Tibial nerve (tissue), 4 donors: ENCODE measurements around the gene INPP5A. TPM values are rescaled to one million over a fixed set of nuclear protein-coding genes. Genes with fewer than 3 reads are reported as not detected.

Experiments
- DNase-seq, 2 donors: peaks; one replicate each; pipeline ENCODE4 v3.0.0-alpha.2; 2019; ENCODE audit warnings: low spot score in 2 of 2
- H3K27ac ChIP-seq, 4 donors: fragments of 200-600 bp; sonication (generic) in 3 of 4; one replicate each; pipeline ENCODE4 v1.5.1; 2017 to 2019; ENCODE audit warnings: mild to moderate bottlenecking in 1 of 4
- H3K27me3 ChIP-seq, 2 donors: fragments of 200-600 bp; sonication (generic) in 1 of 2; one replicate each; pipeline versions ENCODE4 v1.5.1 to v1.6.0; 2017 to 2019
- H3K36me3 ChIP-seq, 3 donors: fragments of 200-600 bp; sonication (generic); one replicate each; pipeline ENCODE4 v1.5.1; 2018 to 2019
- H3K4me1 ChIP-seq, 4 donors: fragments of 200-600 bp; sonication (generic) in 3 of 4; one replicate each; pipeline ENCODE4 v1.5.1; 2017 to 2019
- H3K4me3 ChIP-seq, 4 donors: fragments of 200-600 bp; sonication (generic) in 3 of 4; one replicate each; pipeline ENCODE4 v1.5.1; 2017 to 2019; ENCODE audit warnings: mild to moderate bottlenecking in 1 of 4, moderate library complexity in 1 of 4
- H3K9me3 ChIP-seq, 4 donors: fragments of 200-600 bp; sonication (generic) in 3 of 4; one replicate each; pipeline ENCODE4 v1.5.1; 2017 to 2019
- EP300 ChIP-seq, 2 donors: sonication (generic); formaldehyde crosslinking; IDR thresholded peaks; one replicate each; pipeline ENCODE4 v1.6.1; 2017; ENCODE audit warnings: antibody characterized with exemption in 2 of 2, mild to moderate bottlenecking in 1 of 2
- POLR2A ChIP-seq, 2 donors: fragments of 450-650 bp; IDR thresholded peaks; one replicate each; pipeline ENCODE4 v1.6.1; 2017; ENCODE audit warnings: antibody characterized with exemption in 2 of 2, mild to moderate bottlenecking in 2 of 2, moderate library complexity in 2 of 2
- WGBS, 2 donors: methylation state at CpG; one replicate each; pipeline ENCODE4 v1.1.5; 2018; 5-methylcytosine and 5-hydroxymethylcytosine counted together
- total RNA-seq, 4 donors: library from RNA; depleted of rRNA; stranded (reverse); fragments of >200 nt; gene quantifications; one replicate each; pipeline ENCODE4 v1.1.0, GENCODE V29; 2016
- TF ChIP-seq, protein P1 (sequence below), 5 experiments: fragments of 200-600 bp in 3 of 5; fragments of 450-650 bp in 2 of 5; sonication (generic) in 3 of 5; IDR thresholded peaks; one replicate each; pipeline ENCODE4 v1.5.1; 2016 to 2019; ENCODE audit warnings: antibody characterized with exemption in 5 of 5, mild to moderate bottlenecking in 3 of 5, moderate library complexity in 2 of 5

INPP5A gene
- total RNA-seq, 4 donors from 2014 or later, result 73.8 to 101 (median 86.2) TPM

DNA sequence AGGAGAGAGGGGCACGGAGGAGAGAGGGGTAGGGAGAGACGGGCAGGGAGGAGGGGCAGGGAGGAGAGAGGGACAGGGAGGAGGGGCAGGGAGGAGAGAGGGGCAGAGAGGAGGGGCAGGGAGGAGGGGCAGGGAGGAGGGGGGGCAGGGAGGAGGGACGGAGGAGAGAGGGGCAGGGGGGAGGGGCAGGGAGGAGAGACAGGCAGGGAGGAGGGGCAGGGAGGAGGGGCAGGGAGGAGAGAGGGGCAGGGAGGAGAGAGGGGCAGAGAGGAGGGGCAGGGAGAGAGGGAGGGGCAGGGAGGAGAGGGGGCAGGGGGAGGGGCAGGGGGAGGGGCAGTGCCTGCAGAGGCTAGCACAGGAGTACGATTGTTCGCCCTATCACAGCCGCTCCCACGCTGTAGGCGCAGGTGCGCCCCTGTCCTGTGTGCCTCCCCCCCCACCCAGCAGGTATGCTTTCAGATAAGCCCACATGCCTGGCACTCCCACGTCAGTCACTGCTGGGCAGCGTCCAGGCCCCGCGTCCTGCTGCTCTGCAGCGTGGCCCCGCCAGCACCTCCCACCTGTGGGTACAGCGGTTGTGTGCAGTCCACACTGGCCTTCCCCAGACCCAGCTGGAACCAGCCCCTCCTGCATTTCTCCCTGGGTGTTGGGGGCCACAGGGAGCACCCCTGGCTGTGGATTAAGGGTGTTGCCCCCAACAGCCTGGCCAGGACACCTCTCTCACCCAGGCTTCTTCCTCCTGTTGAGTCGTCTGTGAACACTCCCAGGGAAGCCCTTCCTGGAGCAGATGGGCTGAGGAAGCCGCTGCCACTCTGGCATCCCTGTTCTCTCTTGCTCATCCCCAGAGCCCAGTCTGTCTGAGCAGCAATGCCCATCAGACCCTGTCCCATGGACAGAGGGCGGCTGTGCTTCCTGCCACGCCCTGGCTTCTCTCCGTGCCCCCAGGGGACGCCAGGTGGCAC, 237.6 kb downstream of the INPP5A start:
- peaks cover 0 to 73% (median 0%) of the 10 kb centered on the region in 3 donors for H3K36me3 ChIP-seq
- no peak for DNase-seq
- TF ChIP-seq POLR2A (IDR thresholded peaks at IDR 0.05) (no peak), EP300 (IDR thresholded peaks at IDR 0.05) (no peak)
- TF ChIP-seq, protein P1, sequence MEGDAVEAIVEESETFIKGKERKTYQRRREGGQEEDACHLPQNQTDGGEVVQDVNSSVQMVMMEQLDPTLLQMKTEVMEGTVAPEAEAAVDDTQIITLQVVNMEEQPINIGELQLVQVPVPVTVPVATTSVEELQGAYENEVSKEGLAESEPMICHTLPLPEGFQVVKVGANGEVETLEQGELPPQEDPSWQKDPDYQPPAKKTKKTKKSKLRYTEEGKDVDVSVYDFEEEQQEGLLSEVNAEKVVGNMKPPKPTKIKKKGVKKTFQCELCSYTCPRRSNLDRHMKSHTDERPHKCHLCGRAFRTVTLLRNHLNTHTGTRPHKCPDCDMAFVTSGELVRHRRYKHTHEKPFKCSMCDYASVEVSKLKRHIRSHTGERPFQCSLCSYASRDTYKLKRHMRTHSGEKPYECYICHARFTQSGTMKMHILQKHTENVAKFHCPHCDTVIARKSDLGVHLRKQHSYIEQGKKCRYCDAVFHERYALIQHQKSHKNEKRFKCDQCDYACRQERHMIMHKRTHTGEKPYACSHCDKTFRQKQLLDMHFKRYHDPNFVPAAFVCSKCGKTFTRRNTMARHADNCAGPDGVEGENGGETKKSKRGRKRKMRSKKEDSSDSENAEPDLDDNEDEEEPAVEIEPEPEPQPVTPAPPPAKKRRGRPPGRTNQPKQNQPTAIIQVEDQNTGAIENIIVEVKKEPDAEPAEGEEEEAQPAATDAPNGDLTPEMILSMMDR (IDR thresholded peaks at IDR 0.05), result no peak
- H3K4me1 ChIP-seq, result no peaks in the 10 kb centered on the region
- H3K27me3 ChIP-seq, result no peaks in the 10 kb centered on the region
- 82 to 83% methylated on average over 18 to 19 of the region's 22 CpGs for WGBS, 2 donors
- no peak overlapping the region for H3K27ac ChIP-seq
- H3K4me3 ChIP-seq, result no peak overlapping the region
- H3K9me3 ChIP-seq, result no peaks in the 10 kb centered on the region

DNA sequence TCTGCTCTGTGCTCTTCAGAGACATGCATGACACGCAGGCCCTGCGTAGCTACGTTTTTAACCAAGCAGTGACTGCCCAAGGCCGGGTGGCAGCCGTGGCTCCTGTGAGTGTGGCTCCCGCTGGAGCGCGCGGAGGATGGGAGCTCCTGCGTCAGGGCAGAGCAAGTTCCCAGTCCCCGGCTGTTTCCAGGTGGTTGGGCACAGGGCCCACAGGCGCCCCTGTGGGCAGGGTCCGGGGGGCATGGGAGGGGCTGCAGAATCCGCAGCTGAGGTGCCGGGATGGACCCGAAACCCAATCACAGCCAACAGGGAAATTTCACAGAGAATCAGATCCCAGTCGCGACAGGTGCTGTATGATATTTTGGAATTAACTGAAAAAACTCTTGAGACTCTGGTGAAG, 238.6 kb downstream of the INPP5A start:
- no peak for TF ChIP-seq POLR2A (IDR thresholded peaks at IDR 0.05)
- TF ChIP-seq EP300 (IDR thresholded peaks at IDR 0.05), result no peak
- TF ChIP-seq, protein P1 (IDR thresholded peaks at IDR 0.05), result no peak
- Histone ChIP-seq H3K27ac (no peak overlapping the region), H3K4me3 (no peak overlapping the region), H3K27me3 (no peaks in the 10 kb centered on the region), H3K9me3 (no peaks in the 10 kb centered on the region), H3K36me3 (peaks cover 0 to 73% (median 1%) of the 10 kb centered on the region in 3 donors), H3K4me1 (no peaks in the 10 kb centered on the region)
- DNase-seq, result no peak
- WGBS, 2 donors, result 91 to 93% methylated on average over 16 to 18 of the region's 18 CpGs

DNA sequence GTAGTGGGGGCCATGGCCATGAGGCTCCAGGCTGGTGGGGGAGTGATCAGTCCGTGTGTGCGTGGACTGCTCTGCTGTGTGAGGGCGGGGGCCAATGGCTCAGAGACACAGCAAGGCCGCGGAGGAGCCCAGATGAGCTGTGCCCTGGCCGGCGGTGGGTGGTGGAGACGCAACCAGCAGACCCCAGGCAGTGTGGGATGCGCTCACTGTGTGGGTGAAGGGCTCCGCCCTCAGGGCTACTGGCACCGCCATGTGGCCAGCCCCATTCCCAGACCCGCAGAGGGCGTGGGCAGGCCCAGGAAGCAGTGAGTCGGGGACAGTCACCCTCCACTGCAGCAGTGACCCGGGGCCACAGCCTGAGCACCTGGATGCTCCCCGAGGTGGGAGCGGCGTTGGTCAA, 239.2 kb downstream of the INPP5A start:
- TF ChIP-seq, protein P1 (IDR thresholded peaks at IDR 0.05), result no peak
- no peak for TF ChIP-seq EP300 (IDR thresholded peaks at IDR 0.05)
- TF ChIP-seq POLR2A (IDR thresholded peaks at IDR 0.05), result no peak
- no peak overlapping the region for H3K4me3 ChIP-seq
- H3K4me1 ChIP-seq, result no peaks in the 10 kb centered on the region
- 95% methylated on average over 13 to 16 of the region's 18 CpGs for WGBS, 2 donors
- H3K36me3 ChIP-seq, result peaks cover 0 to 74% (median 8%) of the 10 kb centered on the region in 3 donors
- no peak overlapping the region for H3K27ac ChIP-seq
- H3K27me3 ChIP-seq, result no peaks in the 10 kb centered on the region
- no peaks in the 10 kb centered on the region for H3K9me3 ChIP-seq
- DNase-seq, result no peak

DNA sequence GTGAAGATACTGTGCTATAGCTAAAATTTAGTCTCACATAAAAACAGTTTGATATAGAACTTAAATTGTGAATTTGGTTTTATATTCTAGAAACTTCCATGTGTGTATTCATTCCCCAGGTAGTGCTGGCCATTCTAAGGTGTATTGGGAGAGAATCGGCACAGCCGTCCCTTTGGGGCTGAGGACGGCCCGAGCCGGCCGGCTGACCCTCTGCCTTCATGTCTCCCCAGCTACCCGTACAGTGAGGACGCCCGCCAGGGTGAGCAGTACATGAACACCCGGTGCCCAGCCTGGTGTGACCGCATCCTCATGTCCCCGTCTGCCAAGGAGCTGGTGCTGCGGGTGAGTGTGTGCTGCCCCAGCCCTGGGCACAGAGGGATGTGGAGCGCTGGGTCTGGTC, 239.9 kb downstream of the INPP5A start:
- H3K36me3 ChIP-seq, result peaks cover 0 to 81% (median 9%) of the 10 kb centered on the region in 3 donors

More for the DNA sequence above, 239.9 kb downstream of the INPP5A start:
- H3K4me3 ChIP-seq, result no peak overlapping the region
- TF ChIP-seq, protein P1 (IDR thresholded peaks at IDR 0.05), result no peak
- TF ChIP-seq POLR2A (IDR thresholded peaks at IDR 0.05), result no peak
- no peak for TF ChIP-seq EP300 (IDR thresholded peaks at IDR 0.05)
- H3K27me3 ChIP-seq, result no peaks in the 10 kb centered on the region
- no peak for DNase-seq
- no peak overlapping the region for H3K27ac ChIP-seq
- H3K4me1 ChIP-seq, result no peaks in the 10 kb centered on the region
- 94 to 98% methylated on average over 9 to 12 of the region's 14 CpGs for WGBS, 2 donors
- no peaks in the 10 kb centered on the region for H3K9me3 ChIP-seq
